Measurements from ENCODE around the gene TTC28. TPM values are rescaled to one million over a fixed set of nuclear protein-coding genes. Genes with fewer than 3 reads are reported as not detected.
A peak's percentile ranks its signal among the peaks of the same experiment; 100 is the strongest.

Gene TTC28
- total RNA-seq, 1 donor from 2014 or later, result 48.5 TPM

DNA sequence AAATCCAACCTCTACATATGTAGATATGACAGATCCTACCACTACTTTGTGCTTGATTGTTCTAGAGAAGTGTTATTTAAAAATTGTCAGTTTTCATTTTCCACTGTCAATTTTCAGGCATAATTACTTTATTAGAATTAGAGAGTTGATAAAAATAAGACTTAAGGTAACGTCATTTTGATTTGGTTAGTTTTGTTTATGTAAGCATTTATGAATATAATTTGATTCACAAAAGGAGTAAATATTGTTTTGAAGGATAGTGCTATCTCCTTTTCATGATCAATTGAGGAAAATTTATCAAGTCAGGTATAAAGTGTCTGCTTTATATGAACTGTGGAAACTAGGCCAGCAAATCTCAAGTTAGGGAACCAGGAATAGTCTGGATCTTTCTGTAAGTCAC lies 718.0 kb downstream of the TTC28 start:
- DNase-seq, result no peak

DNA sequence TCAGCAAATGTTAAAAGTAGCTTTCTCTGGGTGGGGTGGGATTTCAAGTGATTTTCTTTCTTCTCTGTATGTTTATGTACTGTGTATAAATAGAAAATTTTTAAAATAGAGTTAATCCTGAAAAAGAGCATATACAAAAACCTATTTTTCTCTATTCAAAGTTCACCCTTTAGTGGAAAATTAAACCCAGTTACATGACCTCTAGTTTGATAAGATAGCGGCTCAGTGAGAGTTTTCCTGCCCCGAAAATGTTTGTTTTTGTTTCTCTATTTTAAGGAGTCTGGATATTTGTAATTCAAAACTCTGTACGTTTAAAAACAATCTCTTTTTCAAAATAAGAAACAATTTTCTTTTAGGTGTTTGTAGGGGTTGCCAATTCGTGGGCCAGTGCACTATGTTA lies 718.5 kb downstream of the TTC28 start:
- no peak for DNase-seq

DNA sequence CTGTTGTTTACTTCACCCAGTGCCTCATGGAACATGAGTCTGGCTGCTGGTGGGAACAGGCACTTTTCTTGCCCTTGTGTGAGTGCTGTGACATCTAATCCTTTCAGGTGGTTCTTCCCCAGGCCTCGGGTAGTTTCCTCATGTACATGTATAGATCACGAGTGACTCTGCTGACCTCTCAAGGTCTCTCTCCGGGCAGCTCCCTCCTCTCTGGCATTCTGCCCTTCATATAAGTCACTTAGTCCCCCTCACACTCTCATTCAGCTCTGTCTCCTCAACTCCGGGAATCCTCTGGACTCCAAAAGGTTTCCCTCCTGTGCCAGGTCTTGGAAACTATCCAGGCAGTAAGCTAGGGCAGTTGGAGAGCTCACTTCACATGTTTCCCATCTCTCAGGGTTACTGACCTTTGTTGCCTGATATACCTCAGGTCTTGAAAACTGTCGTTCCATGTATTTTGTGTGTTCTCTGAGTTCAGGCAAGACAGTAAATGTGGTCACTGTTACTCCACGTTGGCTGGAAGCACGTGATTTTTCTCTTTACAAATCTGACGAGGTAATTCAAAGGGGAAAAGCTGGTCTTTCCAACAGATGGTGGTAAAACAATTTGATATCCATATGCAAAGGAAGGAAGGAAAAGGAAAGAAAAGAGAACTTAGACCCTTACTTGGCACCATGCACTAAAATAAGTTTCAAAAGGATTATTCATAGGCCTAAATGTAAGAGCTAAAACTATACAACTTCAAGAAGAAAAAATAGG lies 720.1 kb downstream of the TTC28 start:
- DNase-seq, result peak; percentile 30

GRCh38 chr22:27952779-27953178 lies 726.9 kb downstream of the TTC28 start:
- DNase-seq, result no peak

GRCh38 chr22:27952091-27952490 lies 727.5 kb downstream of the TTC28 start:
- DNase-seq, result no peak

GRCh38 chr22:27949421-27949820 lies 730.2 kb downstream of the TTC28 start:
- no peak for DNase-seq

GRCh38 chr22:27948569-27948968 lies 731.1 kb downstream of the TTC28 start:
- no peak for DNase-seq

DNA sequence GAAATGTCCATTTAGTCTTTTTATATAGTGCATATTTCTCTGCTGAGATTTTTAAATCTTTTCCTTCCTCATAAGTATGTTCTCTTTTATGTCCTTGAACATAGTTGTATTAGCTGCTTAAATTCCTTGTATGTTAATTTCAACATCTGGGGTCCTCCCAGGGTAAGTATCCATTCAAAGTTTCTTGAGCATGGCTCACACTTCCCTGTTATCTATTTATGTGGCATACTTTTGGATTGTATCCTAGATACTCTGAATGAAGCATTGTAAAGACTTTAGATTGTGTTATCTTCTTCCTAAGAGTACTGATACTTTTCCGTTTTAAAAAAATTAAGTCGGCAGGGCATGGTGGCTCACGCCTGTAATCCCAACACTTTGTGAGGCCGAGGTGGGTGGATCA lies 732.2 kb downstream of the TTC28 start:
- no peak for DNase-seq

GRCh38 chr22:27941143-27941542 lies 738.5 kb downstream of the TTC28 start:
- DNase-seq, result no peak

DNA sequence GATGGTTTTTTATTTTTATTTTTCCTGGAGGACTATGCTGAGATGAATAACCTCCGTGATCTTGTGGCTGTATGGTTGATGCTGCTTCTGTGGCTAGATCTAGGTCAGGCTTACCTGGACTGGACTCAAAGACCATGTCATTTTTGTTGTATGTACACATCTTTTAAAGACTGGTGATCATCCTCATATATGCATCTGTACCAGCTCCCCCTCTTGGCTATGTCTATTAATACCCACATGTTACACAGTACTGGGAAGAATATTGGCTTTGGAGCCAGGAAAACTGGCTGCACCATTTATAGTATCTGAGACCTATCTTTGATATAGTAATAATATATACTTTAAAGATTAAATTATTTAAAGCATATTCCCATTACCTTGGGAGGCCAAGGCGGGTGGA lies 742.2 kb downstream of the TTC28 start:
- DNase-seq, result no peak

DNA sequence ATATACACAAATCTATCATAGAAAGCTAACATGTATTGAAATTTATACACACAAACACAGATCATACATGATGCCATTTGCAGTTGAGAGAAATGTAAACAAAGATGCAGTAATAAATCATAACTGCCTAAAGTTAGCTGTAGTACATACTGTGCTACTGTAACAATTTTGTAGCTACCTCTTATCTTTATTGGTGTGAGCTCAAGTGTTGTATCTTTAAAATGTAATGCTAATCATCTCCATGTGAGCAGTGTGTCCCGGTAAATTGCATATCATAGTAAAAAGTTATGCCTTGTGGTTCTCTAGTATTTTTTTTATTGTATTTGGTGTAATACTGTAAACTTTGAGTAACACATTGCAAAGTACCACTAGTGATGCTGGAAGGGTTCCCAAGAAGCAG lies 743.7 kb downstream of the TTC28 start:
- DNase-seq, result no peak

DNA sequence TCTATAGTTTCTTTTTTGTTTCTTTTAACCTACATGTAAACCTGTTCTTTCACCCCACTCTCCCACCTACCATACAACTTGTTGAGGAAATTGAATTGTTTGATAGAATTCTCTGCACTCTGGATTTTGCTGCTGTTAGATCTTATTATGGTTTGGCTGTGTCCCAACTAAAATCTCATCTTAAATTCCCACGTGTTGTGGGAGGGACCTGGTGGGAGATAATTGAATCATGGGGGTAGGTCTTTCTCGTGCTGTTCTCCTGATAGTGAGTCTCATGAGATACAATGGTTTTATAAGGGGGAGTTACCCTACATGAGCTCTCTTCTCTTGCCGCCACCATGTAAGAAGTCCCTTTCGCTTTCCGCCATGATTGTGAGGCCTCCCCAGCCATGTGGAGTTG lies 745.6 kb downstream of the TTC28 start:
- DNase-seq, result no peak

- no peak for DNase-seq
Measured at GRCh38 chr22:27933186-27933983, 746.3 kb downstream of the TTC28 start.

DNA sequence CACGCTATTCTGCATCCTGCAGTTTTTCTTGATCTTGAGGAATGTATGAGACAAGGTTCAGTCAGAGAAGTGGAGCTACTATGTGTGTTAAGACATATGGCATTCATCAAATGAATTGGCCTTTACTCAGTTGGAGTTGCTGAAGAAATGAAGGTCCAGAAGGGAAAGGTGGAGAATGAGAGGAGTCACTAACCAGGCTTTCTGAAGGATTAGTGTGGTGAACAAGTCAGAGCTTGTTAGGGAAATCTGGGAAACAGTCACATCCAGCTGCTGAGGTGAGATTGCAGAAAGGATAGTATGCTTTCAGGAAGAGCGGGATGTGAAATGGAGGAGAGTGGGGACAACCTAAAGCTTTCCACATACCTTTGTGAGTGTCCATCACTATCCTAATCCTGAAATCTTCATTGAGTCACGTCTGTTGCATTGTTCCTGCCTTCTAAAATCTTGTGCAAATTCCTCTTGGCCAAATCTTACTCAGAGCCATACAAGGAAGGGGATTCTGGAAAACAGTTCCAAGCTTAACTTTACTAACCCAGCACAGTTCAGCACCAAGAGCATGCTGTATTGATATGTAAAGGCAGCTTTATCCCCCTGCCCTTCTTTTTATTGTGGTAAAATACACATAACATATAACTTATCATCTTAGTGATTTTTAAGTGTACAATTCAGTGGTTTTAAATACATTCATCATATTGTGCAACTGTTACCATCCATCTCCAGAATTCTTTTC lies 749.1 kb downstream of the TTC28 start:
- DNase-seq, result peak; percentile 29

Small RNA genes lying within 50 kb of the gene (small RNA-seq; reads per million reads assigned to genes)
- gene MIR5739 (ENCODE audit: low replicate concordance) (not detected), gene RF00019 (ENCODE audit: low replicate concordance) (not detected), gene RF00150 (ENCODE audit: low replicate concordance) (not detected), gene RF02200 (ENCODE audit: low replicate concordance) (not detected), gene RN7SL162P (ENCODE audit: low replicate concordance) (not detected)

Other genes with a start within 250 kb of the TTC28 start
- 10.8 TPM for gene CHEK2, start 62.0 kb upstream of the TTC28 start, total RNA-seq
- 13.2 TPM for gene HSCB, start 62.2 kb upstream of the TTC28 start, total RNA-seq
- gene CCDC117, start 92.9 kb upstream of the TTC28 start, total RNA-seq, result 29.3 TPM
- gene XBP1, start 120.7 kb upstream of the TTC28 start, total RNA-seq, result 158 TPM
- gene ZNRF3, start 203.7 kb upstream of the TTC28 start, total RNA-seq, result 12.4 TPM

Measured in tongue (tissue), 3 donors.